Astrocyte of the spinal cord (primary cell): ENCODE measurements around the gene MTPN.

Source experiments
- DNase-seq: peaks from one replicate; pipeline ENCODE4 v3.0.0; 2011; ENCODE audit warnings: low read depth, low spot score
- H3K4me3 ChIP-seq: 2 replicates; pipeline ENCODE4 v1.5.1; 2011; ENCODE audit warnings: low read depth, mild to moderate bottlenecking, low read length, moderate library complexity
- CTCF ChIP-seq: IDR thresholded peaks from 2 replicates; pipeline ENCODE4 v1.5.1; 2012; ENCODE audit warnings: low read depth, mild to moderate bottlenecking, low read length, inconsistent platforms
- in situ Hi-C: cut with HindIII; loops from 2 replicates; pipeline ENCODE4 v1.10.0; 2017; ENCODE audit warnings: low sequenced_read_pairs

Gene MTPN

GRCh38 chr7:135942614-135943013 lies 34.5 kb downstream of the MTPN start:
- DNase-seq = no peak
- no peak overlapping the region for H3K4me3 ChIP-seq
- no peak for TF ChIP-seq CTCF
- in situ Hi-C loops = no loop called here

GRCh38 chr7:135940077-135941075 lies 36.8 kb downstream of the MTPN start:
- TF ChIP-seq CTCF = no peak
- H3K4me3 ChIP-seq = no peak overlapping the region
- in situ Hi-C loops = no loop called here
- DNase-seq = no peak

GRCh38 chr7:135939261-135939812 lies 37.8 kb downstream of the MTPN start:
- H3K4me3 ChIP-seq = no peak overlapping the region

GRCh38 chr7:135938563-135938962 lies 38.6 kb downstream of the MTPN start:
- no peak for DNase-seq
- H3K4me3 ChIP-seq = no peak overlapping the region
- TF ChIP-seq CTCF = no peak
- in situ Hi-C loops = no loop called here

More at GRCh38 chr7:135939261-135939812, 37.8 kb downstream of the MTPN start:
- in situ Hi-C loops = no loop called here
- no peak for TF ChIP-seq CTCF
- DNase-seq = no peak

GRCh38 chr7:135938086-135938485 lies 39.1 kb downstream of the MTPN start:
- in situ Hi-C loops = no loop called here
- no peak for TF ChIP-seq CTCF

GRCh38 chr7:135936497-135937217 lies 40.5 kb downstream of the MTPN start:
- in situ Hi-C loops = no loop called here
- no peak for TF ChIP-seq CTCF
- no peak for DNase-seq
- H3K4me3 ChIP-seq = no peak overlapping the region

More at GRCh38 chr7:135938086-135938485, 39.1 kb downstream of the MTPN start:
- DNase-seq = no peak
- H3K4me3 ChIP-seq = no peak overlapping the region
